ENCODE results near the gene ZNF462.

The ZNF462 gene

GRCh38 chr9:106929471-106930177 is 66.7 kb downstream of the ZNF462 start:
- DNase-seq: no peak

GRCh38 chr9:106930477-106930876 is 67.5 kb downstream of the ZNF462 start:
- no peak for DNase-seq

- DNase-seq: no peak
Measured at GRCh38 chr9:106931466-106931865, 68.5 kb downstream of the ZNF462 start.

- DNase-seq: no peak
Measured at GRCh38 chr9:106932178-106932577, 69.2 kb downstream of the ZNF462 start.

- DNase-seq: no peak
Measured at GRCh38 chr9:106932675-106933074, 69.7 kb downstream of the ZNF462 start.

GRCh38 chr9:106933470-106933869 is 70.5 kb downstream of the ZNF462 start:
- DNase-seq: no peak

GRCh38 chr9:106934442-106935238 is 71.7 kb downstream of the ZNF462 start:
- DNase-seq: no peak

- no peak for DNase-seq
Measured at GRCh38 chr9:106936680-106937079, 73.7 kb downstream of the ZNF462 start.

GRCh38 chr9:106941916-106942315 is 79.0 kb downstream of the ZNF462 start:
- DNase-seq: no peak

- DNase-seq: no peak
Measured at GRCh38 chr9:106945727-106946660, 83.0 kb downstream of the ZNF462 start.

- no peak for DNase-seq
Measured at GRCh38 chr9:106947106-106947900, 84.3 kb downstream of the ZNF462 start.

- DNase-seq: no peak
Measured at GRCh38 chr9:106953174-106953573, 90.2 kb downstream of the ZNF462 start.

GRCh38 chr9:106954558-106954957 is 91.6 kb downstream of the ZNF462 start:
- DNase-seq: no peak

GRCh38 chr9:106954974-106955850 is 92.2 kb downstream of the ZNF462 start:
- DNase-seq: no peak

- no peak for DNase-seq
Measured at GRCh38 chr9:106956971-106957370, 94.0 kb downstream of the ZNF462 start.

GRCh38 chr9:106958955-106959657 is 96.1 kb downstream of the ZNF462 start:
- no peak for DNase-seq

GRCh38 chr9:106960258-106960657 is 97.3 kb downstream of the ZNF462 start:
- DNase-seq: no peak

- no peak for DNase-seq
Measured at GRCh38 chr9:106961623-106962022, 98.7 kb downstream of the ZNF462 start.

- DNase-seq: no peak
Measured at GRCh38 chr9:106962122-106962521, 99.2 kb downstream of the ZNF462 start.

GRCh38 chr9:106962615-106963363 is 99.8 kb downstream of the ZNF462 start:
- no peak for DNase-seq
